Erythroblast (primary cell): ENCODE data around the gene BSN.

Source experiments
- GATA1 ChIP-seq: IDR thresholded peaks from 2 replicates; pipeline ENCODE4 v1.6.1; 2011; ENCODE audit warnings: low read depth, mild to moderate bottlenecking, control low read depth, low read length, moderate library complexity
- POLR2A ChIP-seq: IDR thresholded peaks from 2 replicates; pipeline ENCODE4 v1.6.1; 2011; ENCODE audit warnings: mild to moderate bottlenecking, low read length

DNA sequence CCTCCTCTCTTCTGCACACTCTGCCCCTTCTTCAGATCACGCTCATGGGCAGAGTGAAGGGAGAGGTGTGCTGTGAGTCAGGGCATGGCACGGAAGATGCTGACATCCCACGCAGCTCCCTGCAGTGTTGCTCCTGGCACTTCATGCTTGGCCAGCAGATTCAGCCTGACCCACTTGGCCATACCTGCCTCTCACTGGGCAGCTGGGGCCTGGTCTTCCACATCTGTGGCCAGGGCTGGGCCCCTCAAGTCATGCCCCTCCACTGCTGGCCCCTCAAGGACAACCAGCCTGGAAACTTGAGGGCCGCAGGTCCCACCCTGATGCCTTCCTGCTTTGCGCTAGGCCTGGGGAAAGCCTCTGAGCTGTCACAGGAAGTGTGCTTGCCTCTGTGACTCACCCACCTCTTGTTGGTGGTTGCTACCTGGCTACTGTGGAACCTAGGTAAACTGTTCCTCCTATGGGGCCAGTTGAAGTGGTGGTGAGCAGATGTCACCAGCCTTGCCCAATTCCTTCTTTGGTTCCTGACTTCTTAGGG lies 48.7 kb downstream of the BSN start:
- TF ChIP-seq POLR2A (no peak), GATA1 (no peak)
